HG02759 (cell line): ENCODE results near the gene PFKP.

Experiments used
- ATAC-seq: cut with Tn5 transposase; IDR thresholded peaks from one replicate; pipeline ENCODE4 v1.9.1; 2021; ENCODE audit warnings: mild to moderate bottlenecking, moderate library complexity; ENCODE audit not compliant: unreplicated experiment

The PFKP gene

GRCh38 chr10:3068968-3069737, 1.8 kb downstream of the PFKP start:
- peak; percentile 39 for ATAC-seq

GRCh38 chr10:3069876-3070275, 2.5 kb downstream of the PFKP start:
- no peak for ATAC-seq

GRCh38 chr10:3071405-3072198, 4.3 kb downstream of the PFKP start:
- no peak for ATAC-seq

GRCh38 chr10:3072641-3073360, 5.5 kb downstream of the PFKP start:
- no peak for ATAC-seq

- no peak for ATAC-seq
These were observed 6.9 kb downstream of the PFKP start for GRCh38 chr10:3074145-3074665.

GRCh38 chr10:3074985-3075600, 7.7 kb downstream of the PFKP start:
- ATAC-seq = no peak

GRCh38 chr10:3076138-3076537, 8.8 kb downstream of the PFKP start:
- no peak for ATAC-seq

GRCh38 chr10:3077509-3077908, 10.2 kb downstream of the PFKP start:
- ATAC-seq = no peak

GRCh38 chr10:3077940-3078630, 10.7 kb downstream of the PFKP start:
- no peak for ATAC-seq

- ATAC-seq = no peak
These were observed 14.1 kb downstream of the PFKP start for GRCh38 chr10:3081383-3081981.

- ATAC-seq = no peak
These were observed 14.9 kb downstream of the PFKP start for GRCh38 chr10:3082290-3082689.

- ATAC-seq = no peak
These were observed 18.6 kb downstream of the PFKP start for GRCh38 chr10:3085785-3086567.

- no peak for ATAC-seq
These were observed 23.0 kb downstream of the PFKP start for GRCh38 chr10:3090388-3090787.

- ATAC-seq = no peak
These were observed 23.8 kb downstream of the PFKP start for GRCh38 chr10:3090914-3091787.

- ATAC-seq = no peak
These were observed 24.6 kb downstream of the PFKP start for GRCh38 chr10:3091921-3092320.

GRCh38 chr10:3093996-3094395, 26.6 kb downstream of the PFKP start:
- no peak for ATAC-seq

- no peak for ATAC-seq
These were observed 27.3 kb downstream of the PFKP start for GRCh38 chr10:3094609-3095036.
